PC-9 (cell line): ENCODE measurements around the gene COMT. TPM values are rescaled to one million over a fixed set of nuclear protein-coding genes. Genes with fewer than 3 reads are reported as not detected.

Experiments
- Bru-seq: library from RNA; stranded (reverse); fragments of 400-500 nt; gene quantifications from one replicate; lab custom pipeline; 2021; lab: Mats Ljungman, UMichigan
- BruChase-seq, 2 experiments: library from RNA; stranded (reverse); fragments of 400-500 nt; gene quantifications; one replicate each; lab custom pipeline; 2021; lab: Mats Ljungman, UMichigan
- BruUV-seq: library from RNA; stranded (reverse); fragments of 400-500 nt; replicated peaks from 2 replicates; lab custom pipeline; 2021; lab: Mats Ljungman, UMichigan
- CTCF ChIA-PET: fragments of 300-600 bp; sonication (Branson Sonifier 250); formaldehyde crosslinking; loops from one replicate; lab custom pipeline; 2022; ENCODE audit warnings: antibody characterized with exemption; lab: Charles Lee
- POLR2A ChIA-PET: fragments of 300-600 bp; sonication (Branson Sonifier 250); formaldehyde crosslinking; loops from one replicate; lab custom pipeline; 2022; ENCODE audit warnings: antibody characterized with exemption; ENCODE audit not compliant: unreplicated experiment; lab: Charles Lee
- DNase-seq, 2 experiments: peaks; one replicate each; pipeline versions ENCODE4 v3.0.0 to v3.0.0-alpha.2; 2015 to 2022; ENCODE audit warnings: mixed read lengths in 1 of 2
- H2AFZ ChIP-seq: fragments of 200-600 bp; sonication (generic); 2 replicates; pipeline ENCODE4 v1.8.1; 2017; ENCODE audit warnings: antibody characterized with exemption
- H3F3A ChIP-seq: fragments of 200-600 bp; sonication (generic); 2 replicates; pipeline ENCODE4 v1.8.1; 2017; ENCODE audit warnings: antibody characterized with exemption, mild to moderate bottlenecking, low read depth; ENCODE audit not compliant: insufficient read depth
- H3K27ac ChIP-seq: fragments of 200-600 bp; sonication (generic); 2 replicates; pipeline ENCODE4 v1.6.1; 2016; ENCODE audit warnings: mixed run types
- H3K27me3 ChIP-seq: fragments of 200-600 bp; sonication (generic); 2 replicates; pipeline ENCODE4 v1.6.1; 2016; ENCODE audit warnings: low read depth, mixed run types; ENCODE audit not compliant: insufficient read depth
- H3K36me3 ChIP-seq: fragments of 200-600 bp; sonication (generic); 2 replicates; pipeline ENCODE4 v1.6.1; 2016; ENCODE audit warnings: low read depth, mixed run types
- H3K4me1 ChIP-seq: fragments of 200-600 bp; sonication (generic); replicated peaks from 2 replicates; pipeline ENCODE4 v1.6.1; 2016; ENCODE audit warnings: mixed run types; ENCODE audit not compliant: insufficient read depth
- H3K4me2 ChIP-seq: fragments of 200-600 bp; sonication (generic); 2 replicates; pipeline ENCODE4 v1.6.1; 2017; ENCODE audit warnings: mixed run types
- H3K4me3 ChIP-seq: fragments of 200-600 bp; sonication (generic); 2 replicates; pipeline ENCODE4 v1.6.1; 2016; ENCODE audit warnings: mixed run types
- H3K79me2 ChIP-seq: fragments of 200-600 bp; sonication (generic); 2 replicates; pipeline ENCODE4 v1.6.1; 2017; ENCODE audit warnings: low read depth, mixed run types
- H3K9me2 ChIP-seq: fragments of 200-600 bp; sonication (generic); 2 replicates; pipeline ENCODE4 v1.8.1; 2017; ENCODE audit warnings: mild to moderate bottlenecking; ENCODE audit not compliant: insufficient read depth
- H3K9me3 ChIP-seq: fragments of 200-600 bp; sonication (generic); 2 replicates; pipeline ENCODE4 v1.8.1; 2016; ENCODE audit warnings: low read depth; ENCODE audit not compliant: insufficient read depth
- H4K20me1 ChIP-seq: fragments of 200-600 bp; sonication (generic); 2 replicates; pipeline ENCODE4 v1.8.1; 2017; ENCODE audit not compliant: insufficient read depth
- EZH2 ChIP-seq: fragments of 200-600 bp; sonication (generic); IDR thresholded peaks from 2 replicates; pipeline ENCODE4 v1.8.0; 2017; ENCODE audit warnings: antibody characterized with exemption, low read depth
- intact Hi-C: fragments of 100-400 bp; cut with micrococcal nuclease; formaldehyde crosslinking; loops from one replicate; pipeline ENCODE4 v1.10.0; 2022; ENCODE audit not compliant: unreplicated experiment
- long read RNA-seq: library from polyadenylated mRNA; stranded (forward); transcript quantifications from one replicate; pipeline ENCODE4 v2.0.0, GENCODE V29; 2022
- total RNA-seq: library from RNA; stranded (reverse); gene quantifications from 2 replicates; pipeline ENCODE4 v1.2.3, GENCODE V29; 2021
- TF ChIP-seq, protein P1 (sequence below): fragments of 200-600 bp; sonication (generic); conservative IDR thresholded peaks from 2 replicates; pipeline ENCODE4 v1.6.1; 2017; ENCODE audit warnings: mixed run types, antibody characterized with exemption, mild to moderate bottlenecking, moderate library complexity

COMT gene
- 99.9 and 107 TPM in 2 replicates for total RNA-seq
- percentile 55 among the genes with signal in this experiment for Bru-seq, nascent RNA
- BruChase-seq, experiment 1, labeled RNA remaining after a 2-hour chase = percentile 63 among the genes with signal in this experiment
- percentile 67 among the genes with signal in this experiment for BruChase-seq, experiment 2, labeled RNA remaining after a 6-hour chase
- long read RNA-seq, transcript COMT-202 (6 exons, 2,437 nt) = minor isoform, 55 of 245 reads
- long read RNA-seq, transcript COMT-204 (6 exons, 1,548 nt) = minor isoform, 5 of 245 reads
- long read RNA-seq, transcript COMT-209 (4 exons, 1,035 nt) = major isoform, 151 of 245 reads
- long read RNA-seq, partial matches to known transcripts = 4 of 245 reads
- long read RNA-seq, other reads (novel, unspliced or antisense) = 30 of 245 reads

DNA sequence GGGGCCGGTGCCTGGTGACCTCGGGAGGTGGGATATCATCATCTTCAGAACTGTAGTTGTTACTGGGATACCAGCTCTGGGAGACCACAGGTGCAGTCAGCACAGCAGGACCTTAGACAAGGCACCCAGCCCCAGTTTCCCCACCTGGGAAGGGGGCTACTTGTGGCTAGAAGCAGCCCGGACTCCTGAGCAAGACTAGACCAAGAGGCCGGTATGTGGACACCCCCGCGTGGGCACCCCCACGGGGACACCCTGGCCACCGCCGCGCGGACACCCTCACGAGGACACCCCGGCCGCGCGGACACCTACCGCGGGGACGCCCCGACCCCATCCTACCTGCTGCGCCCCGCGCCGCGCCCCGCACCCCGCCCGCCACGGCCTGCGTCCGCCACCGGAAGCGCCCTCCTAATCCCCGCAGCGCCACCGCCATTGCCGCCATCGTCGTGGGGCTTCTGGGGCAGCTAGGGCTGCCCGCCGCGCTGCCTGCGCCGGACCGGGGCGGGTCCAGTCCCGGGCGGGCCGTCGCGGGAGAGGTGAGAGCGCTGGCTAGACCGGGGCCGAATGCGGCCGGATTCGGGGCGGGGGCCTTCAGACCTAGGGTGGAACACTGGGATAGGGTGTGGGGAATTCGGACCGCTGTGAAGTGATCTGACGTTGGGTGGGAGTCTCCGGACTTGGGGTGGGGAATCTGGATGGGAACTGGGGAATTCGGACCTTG lies at the start of gene COMT, which contains the start of gene TXNRD2:
Gene COMT, plus strand, starts transcription at position 408 of the 718 bp plus-strand sequence. CDS start 20,755 bp downstream, outside the sequence.
Gene TXNRD2, minus strand, starts transcription at position 454 of the 718 bp plus-strand sequence. Its CDS starts 15 bp downstream, at position 439.
- CTCF ChIA-PET = no interaction called here
- Histone ChIP-seq H3K4me3 (peak within 1 kb of the TSS; percentile 90), H3K36me3 (no peaks in the 10 kb centered on the region), H4K20me1 (no peaks in the 10 kb centered on the region), H3K79me2 (peaks cover 27% of the 10 kb centered on the region), H3K9me3 (no peaks in the 10 kb centered on the region), H3K27me3 (no peaks in the 10 kb centered on the region), H3K4me2 (peak within 1 kb of the TSS; percentile 89), H3F3A (no peaks in the 10 kb centered on the region), H2AFZ (peak within 1 kb of the TSS; percentile 91), H3K9me2 (no peaks in the 10 kb centered on the region), H3K4me1 (peaks cover 12% of the 10 kb centered on the region; the same call in 1 of the 2 replicates), H3K27ac (peak within 1 kb of the TSS; percentile 59)
- BruUV-seq = no TSS peak
- intact Hi-C loops = no loop called here
- TF ChIP-seq, protein P1, sequence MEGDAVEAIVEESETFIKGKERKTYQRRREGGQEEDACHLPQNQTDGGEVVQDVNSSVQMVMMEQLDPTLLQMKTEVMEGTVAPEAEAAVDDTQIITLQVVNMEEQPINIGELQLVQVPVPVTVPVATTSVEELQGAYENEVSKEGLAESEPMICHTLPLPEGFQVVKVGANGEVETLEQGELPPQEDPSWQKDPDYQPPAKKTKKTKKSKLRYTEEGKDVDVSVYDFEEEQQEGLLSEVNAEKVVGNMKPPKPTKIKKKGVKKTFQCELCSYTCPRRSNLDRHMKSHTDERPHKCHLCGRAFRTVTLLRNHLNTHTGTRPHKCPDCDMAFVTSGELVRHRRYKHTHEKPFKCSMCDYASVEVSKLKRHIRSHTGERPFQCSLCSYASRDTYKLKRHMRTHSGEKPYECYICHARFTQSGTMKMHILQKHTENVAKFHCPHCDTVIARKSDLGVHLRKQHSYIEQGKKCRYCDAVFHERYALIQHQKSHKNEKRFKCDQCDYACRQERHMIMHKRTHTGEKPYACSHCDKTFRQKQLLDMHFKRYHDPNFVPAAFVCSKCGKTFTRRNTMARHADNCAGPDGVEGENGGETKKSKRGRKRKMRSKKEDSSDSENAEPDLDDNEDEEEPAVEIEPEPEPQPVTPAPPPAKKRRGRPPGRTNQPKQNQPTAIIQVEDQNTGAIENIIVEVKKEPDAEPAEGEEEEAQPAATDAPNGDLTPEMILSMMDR = no peak
- no peak for TF ChIP-seq EZH2
- POLR2A ChIA-PET = no interaction called here
- peak; percentile 41 to 50 for DNase-seq

DNA sequence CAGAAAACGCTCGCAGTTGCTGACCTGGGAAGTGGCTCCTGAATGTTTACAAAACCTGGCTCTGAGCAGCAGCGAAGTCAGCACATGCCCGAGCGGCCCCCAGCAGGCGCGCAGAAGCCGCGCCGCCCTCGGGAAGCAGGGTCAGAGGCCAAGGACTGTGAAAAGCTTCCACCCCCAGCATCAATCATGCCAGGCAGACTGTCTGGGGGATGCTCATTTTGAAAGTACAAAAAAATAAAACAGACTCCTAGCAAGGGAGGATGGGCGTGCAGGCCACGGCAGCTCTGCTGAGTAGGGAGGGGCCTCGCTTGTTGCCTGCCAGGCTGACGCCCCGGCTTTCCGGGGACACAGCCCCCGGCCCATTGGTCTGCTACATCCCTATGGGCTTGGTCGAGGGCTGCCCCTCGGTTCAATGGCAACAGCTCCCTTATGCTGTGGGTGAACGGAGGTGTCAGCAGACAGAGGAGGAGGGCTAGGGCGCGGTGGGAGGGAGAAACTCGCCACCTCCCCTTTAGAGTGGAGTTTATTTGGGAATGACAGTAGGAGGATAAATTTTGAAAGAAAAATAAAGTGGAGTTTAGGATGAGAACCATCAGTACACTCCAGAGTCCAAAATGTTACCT lies 49.2 kb upstream of the COMT start:
- Histone ChIP-seq H3F3A (peaks cover 2% of the 10 kb centered on the region; the same call in 1 of the 2 replicates), H3K27ac (no peak overlapping the region), H3K4me2 (no peak overlapping the region), H2AFZ (no peak overlapping the region), H3K27me3 (no peaks in the 10 kb centered on the region), H3K4me3 (no peak overlapping the region), H3K4me1 (peaks cover 4% of the 10 kb centered on the region), H3K9me2 (no peaks in the 10 kb centered on the region), H3K79me2 (no peaks in the 10 kb centered on the region), H4K20me1 (no peaks in the 10 kb centered on the region), H3K36me3 (no peaks in the 10 kb centered on the region), H3K9me3 (no peaks in the 10 kb centered on the region)
- POLR2A ChIA-PET = no interaction called here
- TF ChIP-seq, protein P1 = no peak
- no peak for TF ChIP-seq EZH2
- intact Hi-C loops = no loop called here
- CTCF ChIA-PET = no interaction called here
- no peak for DNase-seq
- no TSS peak for BruUV-seq

DNA sequence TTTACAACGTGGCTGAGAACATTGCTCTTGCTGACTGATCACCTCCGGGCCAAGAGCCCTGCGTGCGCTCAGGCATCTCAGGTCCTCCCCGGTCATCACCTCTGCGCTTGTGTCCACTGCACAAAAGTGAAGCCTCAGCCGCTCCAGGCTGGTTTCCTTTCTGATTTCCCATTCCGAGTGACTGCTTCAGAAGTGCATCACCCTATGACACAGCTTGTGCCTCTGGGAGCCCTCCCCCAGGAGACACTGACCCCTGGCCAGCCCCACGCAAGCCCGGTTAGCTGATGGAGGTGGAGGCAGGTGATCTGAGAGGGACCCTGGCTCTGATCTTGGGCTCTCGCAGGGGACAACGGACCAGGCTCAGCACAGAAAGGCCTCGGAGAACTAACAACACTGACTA lies 48.6 kb upstream of the COMT start:
- DNase-seq = no peak
- intact Hi-C loops = no loop called here
- Histone ChIP-seq H3K27me3 (no peaks in the 10 kb centered on the region), H3K4me2 (no peak overlapping the region), H2AFZ (no peak overlapping the region), H3K79me2 (no peaks in the 10 kb centered on the region), H3K9me2 (no peaks in the 10 kb centered on the region), H3K27ac (no peak overlapping the region), H3K36me3 (no peaks in the 10 kb centered on the region), H3K4me1 (no peaks in the 10 kb centered on the region), H4K20me1 (no peaks in the 10 kb centered on the region), H3K4me3 (no peak overlapping the region), H3K9me3 (no peaks in the 10 kb centered on the region), H3F3A (no peaks in the 10 kb centered on the region)
- ChIA-PET CTCF (no interaction called here), POLR2A (no interaction called here)
- no TSS peak for BruUV-seq
- TF ChIP-seq EZH2 = no peak
- TF ChIP-seq, protein P1 = no peak
